Adrenal gland (tissue), 5 donors: ENCODE results near the gene WNT3A.

Experiments
- CTCF ChIP-seq, 6 experiments: fragments of 450-650 bp in 4 of 6; fragments of 200-600 bp in 2 of 6; sonication (generic) in 1 of 6; IDR thresholded peaks; 1 replicate in 5 of 6; 2 replicates in 1 of 6; pipeline versions ENCODE4 v1.5.1 to v1.8.0; 2016 to 2021; ENCODE audit warnings: antibody characterized with exemption in 6 of 6, mild to moderate bottlenecking in 2 of 6, moderate library complexity in 1 of 6
- POLR2A ChIP-seq, 2 donors: fragments of 450-650 bp; IDR thresholded peaks; one replicate each; pipeline ENCODE4 v1.6.1; 2017; ENCODE audit warnings: antibody characterized with exemption in 2 of 2, mild to moderate bottlenecking in 2 of 2, moderate library complexity in 1 of 2
- donor health status: DM: no; HTN: no; CAD: no.

- no peak for TF ChIP-seq CTCF (IDR thresholded peaks at IDR 0.05)
- TF ChIP-seq POLR2A (IDR thresholded peaks at IDR 0.05) = no peak
These were observed 103.2 kb downstream of the WNT3A start for GRCh38 chr1:228109962-228110488.
